HS-5 (cell line): Measurements from ENCODE around the gene PIP5K1B.

Experiments used
- DNase-seq: peaks from one replicate; pipeline ENCODE4 v3.0.0-alpha.2; 2012; ENCODE audit warnings: low read depth

PIP5K1B gene

GRCh38 chr9:68819065-68819464 lies 114.0 kb downstream of the PIP5K1B start:
- no peak for DNase-seq

- DNase-seq, result no peak
Observed at GRCh38 chr9:68821911-68822310, 116.9 kb downstream of the PIP5K1B start.

- no peak for DNase-seq
Observed at GRCh38 chr9:68822596-68823165, 117.6 kb downstream of the PIP5K1B start.

GRCh38 chr9:68825762-68826472 lies 120.9 kb downstream of the PIP5K1B start:
- no peak for DNase-seq

GRCh38 chr9:68827837-68828744 lies 123.1 kb downstream of the PIP5K1B start:
- DNase-seq, result no peak

- DNase-seq, result no peak
Observed at GRCh38 chr9:68832101-68832500, 127.1 kb downstream of the PIP5K1B start.

GRCh38 chr9:68832861-68833518 lies 128.0 kb downstream of the PIP5K1B start:
- DNase-seq, result no peak

GRCh38 chr9:68834931-68835520 lies 130.0 kb downstream of the PIP5K1B start:
- DNase-seq, result no peak

- DNase-seq, result no peak
Observed at GRCh38 chr9:68836788-68837187, 131.7 kb downstream of the PIP5K1B start.

GRCh38 chr9:68838245-68838644 lies 133.2 kb downstream of the PIP5K1B start:
- no peak for DNase-seq

- no peak for DNase-seq
Observed at GRCh38 chr9:68841276-68842052, 136.4 kb downstream of the PIP5K1B start.

GRCh38 chr9:68842568-68842967 lies 137.5 kb downstream of the PIP5K1B start:
- DNase-seq, result no peak

GRCh38 chr9:68843239-68843638 lies 138.2 kb downstream of the PIP5K1B start:
- DNase-seq, result no peak

GRCh38 chr9:68844157-68844556 lies 139.1 kb downstream of the PIP5K1B start:
- DNase-seq, result no peak

- no peak for DNase-seq
Observed at GRCh38 chr9:68844631-68845612, 139.9 kb downstream of the PIP5K1B start.

- no peak for DNase-seq
Observed at GRCh38 chr9:68847765-68848164, 142.7 kb downstream of the PIP5K1B start.

GRCh38 chr9:68851657-68852056 lies 146.6 kb downstream of the PIP5K1B start:
- no peak for DNase-seq

- DNase-seq, result no peak
Observed at GRCh38 chr9:68852941-68853340, 147.9 kb downstream of the PIP5K1B start.

GRCh38 chr9:68859347-68859746 lies 154.3 kb downstream of the PIP5K1B start:
- no peak for DNase-seq

- DNase-seq, result no peak
Observed at GRCh38 chr9:68860419-68860818, 155.4 kb downstream of the PIP5K1B start.
